ENCODE measurements around the gene IFI16. TPM values are rescaled to one million over a fixed set of nuclear protein-coding genes. Genes with fewer than 3 reads are reported as not detected.

Gene IFI16
- total RNA-seq, 2 donors from 2014 or later, result 31.1 to 41.2 TPM

- no peak for DNase-seq (ENCODE audit: low spot score)
- H3K36me3 ChIP-seq, result no peaks in the 10 kb centered on the region
- no peaks in the 10 kb centered on the region for H3K27me3 ChIP-seq
- no peak for TF ChIP-seq CTCF (IDR thresholded peaks at IDR 0.05)
- no peak overlapping the region for H3K4me3 ChIP-seq
- H3K27ac ChIP-seq, result no peak overlapping the region
- H3K9me3 ChIP-seq, result no peaks in the 10 kb centered on the region
- H3K4me1 ChIP-seq, result no peaks in the 10 kb centered on the region
Measured at GRCh38 chr1:159079525-159079924, 69.8 kb downstream of the IFI16 start.

GRCh38 chr1:159081626-159082025 lies 71.9 kb downstream of the IFI16 start:
- H3K4me3 ChIP-seq, result no peak overlapping the region
- no peak for TF ChIP-seq CTCF (IDR thresholded peaks at IDR 0.05)
- H3K27me3 ChIP-seq, result no peaks in the 10 kb centered on the region
- no peaks in the 10 kb centered on the region for H3K4me1 ChIP-seq
- no peaks in the 10 kb centered on the region for H3K9me3 ChIP-seq
- no peaks in the 10 kb centered on the region for H3K36me3 ChIP-seq
- no peak overlapping the region for H3K27ac ChIP-seq
- DNase-seq (ENCODE audit: low spot score), result no peak

GRCh38 chr1:159083013-159083412 lies 73.3 kb downstream of the IFI16 start:
- H3K9me3 ChIP-seq, result no peaks in the 10 kb centered on the region
- H3K27me3 ChIP-seq, result no peaks in the 10 kb centered on the region
- no peaks in the 10 kb centered on the region for H3K4me1 ChIP-seq
- DNase-seq (ENCODE audit: low spot score), result no peak
- no peak overlapping the region for H3K27ac ChIP-seq
- H3K36me3 ChIP-seq, result no peaks in the 10 kb centered on the region
- no peak overlapping the region for H3K4me3 ChIP-seq
- no peak for TF ChIP-seq CTCF (IDR thresholded peaks at IDR 0.05)

GRCh38 chr1:159084152-159084551 lies 74.4 kb downstream of the IFI16 start:
- DNase-seq (ENCODE audit: low spot score), result no peak
- Histone ChIP-seq H3K9me3 (no peaks in the 10 kb centered on the region), H3K4me1 (no peaks in the 10 kb centered on the region), H3K4me3 (no peak overlapping the region), H3K36me3 (no peaks in the 10 kb centered on the region), H3K27ac (no peak overlapping the region), H3K27me3 (no peaks in the 10 kb centered on the region)
- no peak for TF ChIP-seq CTCF (IDR thresholded peaks at IDR 0.05)

- Histone ChIP-seq H3K4me1 (no peaks in the 10 kb centered on the region), H3K9me3 (no peaks in the 10 kb centered on the region), H3K27ac (no peak overlapping the region), H3K4me3 (no peak overlapping the region), H3K27me3 (no peaks in the 10 kb centered on the region), H3K36me3 (no peaks in the 10 kb centered on the region)
- TF ChIP-seq CTCF (IDR thresholded peaks at IDR 0.05), result no peak
- DNase-seq (ENCODE audit: low spot score), result no peak
Measured at GRCh38 chr1:159084867-159085266, 75.2 kb downstream of the IFI16 start.

- no peak overlapping the region for H3K4me3 ChIP-seq
- H3K4me1 ChIP-seq, result no peaks in the 10 kb centered on the region
- H3K9me3 ChIP-seq, result no peaks in the 10 kb centered on the region
- no peak for TF ChIP-seq CTCF (IDR thresholded peaks at IDR 0.05)
- H3K36me3 ChIP-seq, result no peaks in the 10 kb centered on the region
- DNase-seq (ENCODE audit: low spot score), result no peak
- no peaks in the 10 kb centered on the region for H3K27me3 ChIP-seq
- no peak overlapping the region for H3K27ac ChIP-seq
Measured at GRCh38 chr1:159088050-159088449, 78.3 kb downstream of the IFI16 start.

All from right atrium auricular region (tissue), 2 donors.